HG02885 (cell line): ENCODE results near the gene MTM1.

Source experiments
- ATAC-seq: cut with Tn5 transposase; IDR thresholded peaks from one replicate; pipeline ENCODE4 v1.9.1; 2021; ENCODE audit warnings: mild to moderate bottlenecking; ENCODE audit not compliant: unreplicated experiment, poor library complexity

Gene MTM1

DNA sequence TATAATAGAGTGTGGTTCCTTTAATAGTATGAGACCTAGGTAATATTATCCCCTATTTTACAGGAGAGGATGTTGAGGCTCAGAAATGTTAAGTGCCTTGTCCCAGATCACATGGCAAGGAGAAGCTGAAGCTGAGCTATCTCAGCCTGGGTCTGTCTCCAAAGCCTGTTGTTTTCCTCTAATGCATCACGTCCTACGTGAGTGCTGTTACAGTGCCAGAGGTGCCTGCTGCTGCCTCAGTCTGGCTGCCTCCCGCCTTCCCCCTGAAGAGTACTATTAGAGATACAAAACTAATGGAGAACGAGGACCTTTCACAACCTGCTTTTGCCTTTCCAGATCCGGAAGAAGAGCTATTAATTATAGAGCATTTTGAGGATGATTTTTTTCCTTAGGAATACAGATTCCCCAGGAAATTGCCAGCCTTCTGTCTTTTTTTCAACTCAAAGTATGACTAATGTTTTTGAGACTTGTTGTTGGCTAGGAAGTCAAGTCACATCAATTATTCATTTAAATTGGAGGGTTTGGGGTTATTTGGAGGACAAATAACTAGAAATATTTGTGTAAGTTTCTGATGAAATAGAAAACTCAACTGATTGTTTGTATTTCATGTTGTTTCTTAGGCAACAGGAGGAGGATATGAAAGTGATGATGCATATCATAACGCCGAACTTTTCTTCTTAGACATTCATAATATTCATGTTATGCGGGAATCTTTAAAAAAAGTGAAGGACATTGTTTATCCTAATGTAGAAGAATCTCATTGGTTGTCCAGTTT is 80.9 kb downstream of the MTM1 start:
- ATAC-seq, result no peak

DNA sequence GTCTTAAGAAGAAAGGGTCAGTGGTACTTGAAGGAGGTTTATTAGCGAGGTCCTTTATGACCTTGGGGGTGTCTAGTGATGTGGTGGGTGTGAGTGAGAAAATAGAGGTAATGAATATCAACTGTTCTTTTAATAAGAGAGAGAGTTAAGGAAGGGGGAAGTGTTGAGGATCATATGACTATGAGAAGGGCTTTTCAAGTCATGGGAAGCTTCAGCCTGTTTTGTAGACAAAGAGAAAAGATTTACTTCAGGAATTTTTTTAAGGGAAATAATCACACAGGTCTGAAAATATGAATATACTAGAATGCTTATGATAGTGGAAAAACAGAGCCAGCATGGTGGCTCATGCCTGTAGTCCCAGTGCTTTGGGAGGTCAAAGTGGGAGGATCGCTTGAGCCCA is 83.5 kb downstream of the MTM1 start:
- no peak for ATAC-seq

DNA sequence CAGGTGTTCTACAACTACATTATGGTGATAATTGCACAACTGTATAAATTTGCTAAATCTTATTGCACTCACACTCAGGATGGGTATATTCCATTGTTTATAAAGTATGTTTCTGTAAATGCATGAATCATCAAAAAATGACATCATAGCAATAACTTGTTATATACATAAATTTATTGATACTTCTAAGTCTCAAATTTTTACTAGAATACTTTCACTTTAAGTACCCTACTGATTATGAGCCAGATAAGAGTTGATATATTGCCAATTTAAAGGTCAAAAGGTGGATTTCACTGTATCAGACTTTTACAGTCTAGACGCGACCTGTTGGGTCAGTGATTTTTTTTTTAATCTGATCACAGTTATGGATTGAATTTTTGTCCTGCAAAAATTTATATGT is 87.4 kb downstream of the MTM1 start:
- no peak for ATAC-seq

DNA sequence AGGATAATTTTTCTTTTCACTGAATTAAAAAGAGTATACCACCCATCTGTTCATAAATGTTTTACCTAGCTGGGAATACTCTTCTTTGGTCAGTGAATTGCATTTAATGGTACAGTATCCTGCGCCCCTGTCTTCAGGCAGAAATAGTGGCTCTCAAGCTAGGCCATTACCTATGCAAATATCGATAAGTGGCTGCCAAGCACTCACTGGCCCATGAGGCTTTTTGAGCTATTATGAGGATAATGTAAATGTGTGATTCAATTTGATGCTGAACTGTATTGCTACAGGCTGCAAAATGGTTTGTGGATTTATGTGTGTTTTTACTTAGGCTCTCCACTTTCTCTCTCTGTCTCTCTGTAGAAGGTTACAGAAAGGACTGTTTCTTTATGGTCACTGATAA is 94.7 kb downstream of the MTM1 start:
- no peak for ATAC-seq

DNA sequence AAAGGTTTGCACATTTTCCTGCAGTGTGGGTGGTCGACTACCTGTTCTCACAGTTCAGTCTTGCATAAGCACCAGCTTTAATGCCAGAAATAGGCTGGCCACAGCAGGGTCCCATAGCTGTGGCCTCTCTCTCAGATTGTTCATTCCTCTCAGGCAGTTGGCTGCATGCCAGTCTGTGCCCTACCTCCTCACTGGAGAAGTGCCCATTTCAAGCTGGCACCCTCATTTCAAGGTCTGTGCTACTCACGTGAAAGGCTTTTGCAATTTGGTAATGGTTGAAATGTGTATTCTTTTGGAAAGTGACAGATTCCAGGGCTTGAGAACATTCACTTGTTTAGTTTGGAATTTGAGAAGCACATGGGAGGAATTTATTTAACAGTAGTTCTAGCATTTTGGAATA is 95.9 kb downstream of the MTM1 start:
- no peak for ATAC-seq

DNA sequence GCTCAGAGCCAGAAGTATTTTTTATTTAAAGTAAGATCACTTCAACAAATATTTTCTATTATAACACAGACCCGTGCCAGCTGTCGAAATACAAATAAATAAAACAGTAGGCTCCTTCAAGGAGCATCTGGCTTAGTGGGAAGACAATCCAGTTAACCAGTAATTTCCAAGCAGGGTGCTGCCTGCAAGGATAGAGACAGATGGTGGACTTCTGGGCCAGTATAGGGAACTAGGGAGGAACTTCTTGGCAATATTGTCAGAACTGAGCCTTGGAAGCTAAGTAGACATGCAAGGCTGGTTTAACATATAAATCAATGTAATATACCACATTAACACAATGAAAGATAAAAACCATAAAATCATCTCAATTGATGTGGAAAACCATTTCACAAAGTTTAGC is 107.8 kb downstream of the MTM1 start:
- no peak for ATAC-seq

DNA sequence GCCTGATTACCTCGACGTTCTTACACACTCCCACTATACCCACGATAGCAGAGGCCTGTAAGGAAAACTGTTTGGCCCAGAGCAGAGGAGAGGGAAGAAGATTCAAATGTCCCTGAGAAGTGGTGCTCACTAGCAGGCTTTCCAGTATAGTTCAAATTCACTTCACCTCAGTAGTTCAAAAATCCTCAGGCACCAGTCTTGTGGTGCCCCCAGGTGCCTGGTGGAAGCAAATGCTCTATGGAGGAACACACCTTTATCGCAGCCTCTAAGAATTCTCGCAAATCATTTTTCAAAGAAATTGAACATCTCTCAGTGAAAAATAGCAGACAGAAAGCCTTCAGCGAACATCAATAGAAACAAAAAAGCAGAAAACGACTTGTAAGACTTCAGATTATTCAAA is 112.6 kb downstream of the MTM1 start:
- no peak for ATAC-seq

DNA sequence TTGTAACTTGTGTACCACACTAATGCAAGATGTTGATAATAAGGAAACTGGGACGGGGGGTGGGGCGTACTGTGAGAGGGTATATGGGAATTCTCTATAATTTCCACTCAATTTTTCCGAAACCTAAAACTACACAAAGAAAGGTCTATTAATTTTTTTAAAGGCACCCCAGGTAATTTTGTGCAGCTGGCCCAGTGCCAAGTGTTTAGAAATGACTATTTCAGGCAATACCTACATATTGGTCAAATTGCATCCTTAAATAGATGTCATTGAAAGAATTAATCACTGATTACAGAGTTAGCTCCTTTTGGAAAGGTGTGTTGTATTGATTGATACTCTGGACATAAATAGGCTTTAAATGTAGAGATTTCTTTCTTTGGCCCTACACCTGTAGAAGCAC is 114.7 kb downstream of the MTM1 start:
- ATAC-seq, result no peak

DNA sequence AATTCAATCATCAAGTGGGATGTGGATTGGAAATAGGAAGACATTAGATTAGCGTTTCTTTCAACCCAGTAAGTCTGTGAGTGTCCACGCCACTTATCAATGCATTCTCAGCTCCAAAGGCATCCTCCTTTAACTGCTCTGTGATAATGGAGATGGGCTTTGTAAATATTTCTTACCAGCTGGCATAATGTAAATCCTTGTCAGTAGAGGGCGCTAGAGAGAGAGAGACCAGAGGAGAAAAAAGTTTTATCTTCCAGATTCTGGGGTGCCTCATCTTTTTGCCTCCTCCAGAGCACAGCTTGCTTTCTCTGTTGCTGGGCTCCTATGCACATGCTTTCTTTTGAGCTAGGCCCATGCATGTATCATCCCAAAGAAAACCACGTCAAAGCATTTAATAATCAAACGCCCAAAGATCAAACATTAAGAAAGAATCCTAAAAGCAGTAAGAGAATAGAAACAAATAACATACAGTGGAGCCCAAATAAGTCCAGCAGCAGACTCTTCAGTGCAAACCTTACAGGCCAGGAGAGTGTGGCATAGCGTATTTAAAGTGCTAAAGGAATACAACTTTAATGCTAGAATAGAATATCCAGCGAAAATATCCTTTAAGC is 115.2 kb downstream of the MTM1 start:
- no peak for ATAC-seq

DNA sequence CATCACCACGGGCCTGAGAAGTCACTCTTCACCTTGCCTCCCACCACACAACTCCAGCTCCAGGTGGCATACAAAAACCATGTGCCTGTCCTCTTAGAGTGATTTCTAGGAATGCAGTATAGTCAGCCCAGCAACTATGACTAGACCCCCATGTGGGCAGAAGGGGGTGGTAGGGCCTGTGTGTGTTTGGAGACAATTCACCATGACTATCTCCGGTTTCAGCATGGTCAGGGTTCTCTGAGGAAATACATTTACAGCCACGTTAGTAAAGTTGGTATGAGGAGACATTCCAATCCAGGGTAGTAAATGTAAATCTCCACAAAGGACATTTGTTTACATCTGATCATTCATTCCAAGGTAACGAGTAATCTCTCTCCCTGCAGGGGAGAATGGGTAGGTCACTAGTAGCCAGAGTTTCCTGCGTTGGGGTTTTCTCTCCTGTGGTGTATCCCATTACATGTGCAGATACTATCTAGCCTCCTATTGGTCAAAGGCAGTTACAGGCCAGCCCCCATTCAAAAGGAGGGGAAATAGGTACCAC is 120.6 kb downstream of the MTM1 start:
- ATAC-seq, result no peak

DNA sequence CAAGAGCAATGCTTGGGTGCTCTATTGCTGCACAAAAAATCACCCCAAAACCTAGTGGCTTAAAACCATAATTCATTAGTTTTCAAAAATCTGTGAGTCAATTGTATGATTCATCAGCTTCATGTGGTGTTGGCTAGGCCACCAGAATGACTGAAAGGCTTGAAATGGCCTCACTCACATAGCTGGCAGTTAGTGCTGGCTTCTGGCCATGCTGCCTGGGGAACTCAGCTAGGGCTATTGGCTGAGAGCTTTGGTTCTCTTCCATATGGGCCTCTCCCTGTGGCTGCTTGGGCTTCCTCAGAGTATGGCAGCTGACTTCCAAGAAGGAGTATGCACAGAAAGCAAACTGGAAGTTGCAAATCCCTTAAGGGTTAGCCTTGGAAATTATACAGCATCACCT is 121.7 kb downstream of the MTM1 start:
- ATAC-seq, result no peak

DNA sequence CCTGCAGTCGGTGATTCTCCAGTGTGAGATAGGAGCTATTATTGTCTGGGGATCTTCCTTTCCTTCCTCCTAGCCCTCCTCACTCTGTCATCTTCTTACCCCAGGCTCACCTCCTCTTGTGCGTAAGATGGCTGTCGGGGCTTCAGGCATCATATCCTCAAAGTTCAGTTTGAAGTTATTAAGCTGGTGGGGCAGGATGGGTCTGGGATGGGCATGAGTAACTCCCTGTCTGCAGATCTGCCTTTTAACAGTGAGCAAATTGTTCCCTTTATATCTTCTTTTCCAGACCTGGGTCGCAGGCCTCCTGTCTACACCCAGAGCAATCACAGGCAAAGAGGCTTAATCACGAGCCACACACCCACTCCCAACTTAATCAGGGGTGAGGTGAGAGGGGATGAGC is 123.9 kb downstream of the MTM1 start:
- ATAC-seq, result no peak

DNA sequence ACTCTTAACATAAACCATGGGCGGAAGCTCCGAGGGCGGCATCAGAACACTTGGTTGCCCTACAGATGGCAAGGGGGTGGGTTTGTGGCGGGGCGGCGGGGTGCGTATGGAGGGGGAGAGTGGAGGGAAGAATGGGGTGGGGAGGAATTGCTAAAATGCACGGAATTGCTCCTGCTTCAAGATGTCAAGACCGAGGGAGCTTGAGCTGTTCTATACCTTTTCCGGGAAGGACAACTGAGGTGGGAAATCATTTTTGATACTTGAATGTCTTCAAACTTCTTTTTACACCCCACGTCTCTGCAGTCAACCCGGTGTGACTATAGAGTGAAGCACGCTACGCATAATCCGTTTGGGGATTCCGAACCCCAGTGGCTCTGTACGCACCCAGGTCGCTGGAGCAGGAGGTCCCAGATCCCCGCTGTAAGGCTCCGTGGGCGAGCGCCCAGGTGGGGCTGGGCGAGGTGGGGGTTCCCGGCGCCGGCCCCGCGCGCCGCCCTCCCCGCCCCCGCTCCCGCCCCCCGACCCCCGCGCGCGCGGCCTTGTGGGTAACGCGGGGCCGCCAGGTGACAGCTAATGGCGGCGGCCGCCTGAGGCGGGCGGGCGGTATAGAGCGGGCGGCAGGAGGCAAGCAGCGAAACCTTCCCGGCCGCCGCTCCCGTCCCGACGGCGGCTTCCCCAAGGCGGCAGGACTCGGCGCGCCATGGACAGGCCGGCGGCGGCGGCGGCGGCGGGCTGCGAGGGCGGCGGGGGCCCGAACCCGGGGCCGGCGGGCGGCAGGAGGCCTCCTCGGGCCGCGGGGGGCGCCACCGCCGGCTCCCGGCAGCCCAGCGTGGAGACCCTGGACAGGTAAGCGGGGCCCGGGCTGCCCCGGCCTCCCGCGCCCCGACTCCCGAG is 124.7 kb downstream of the MTM1 start, which contains the start of gene MTMR1:
Gene MTMR1 (plus strand): TSS at position 566 of the 894 bp plus-strand sequence. CDS start 135 bp downstream, at position 701.
- peak; percentile 54 for ATAC-seq

DNA sequence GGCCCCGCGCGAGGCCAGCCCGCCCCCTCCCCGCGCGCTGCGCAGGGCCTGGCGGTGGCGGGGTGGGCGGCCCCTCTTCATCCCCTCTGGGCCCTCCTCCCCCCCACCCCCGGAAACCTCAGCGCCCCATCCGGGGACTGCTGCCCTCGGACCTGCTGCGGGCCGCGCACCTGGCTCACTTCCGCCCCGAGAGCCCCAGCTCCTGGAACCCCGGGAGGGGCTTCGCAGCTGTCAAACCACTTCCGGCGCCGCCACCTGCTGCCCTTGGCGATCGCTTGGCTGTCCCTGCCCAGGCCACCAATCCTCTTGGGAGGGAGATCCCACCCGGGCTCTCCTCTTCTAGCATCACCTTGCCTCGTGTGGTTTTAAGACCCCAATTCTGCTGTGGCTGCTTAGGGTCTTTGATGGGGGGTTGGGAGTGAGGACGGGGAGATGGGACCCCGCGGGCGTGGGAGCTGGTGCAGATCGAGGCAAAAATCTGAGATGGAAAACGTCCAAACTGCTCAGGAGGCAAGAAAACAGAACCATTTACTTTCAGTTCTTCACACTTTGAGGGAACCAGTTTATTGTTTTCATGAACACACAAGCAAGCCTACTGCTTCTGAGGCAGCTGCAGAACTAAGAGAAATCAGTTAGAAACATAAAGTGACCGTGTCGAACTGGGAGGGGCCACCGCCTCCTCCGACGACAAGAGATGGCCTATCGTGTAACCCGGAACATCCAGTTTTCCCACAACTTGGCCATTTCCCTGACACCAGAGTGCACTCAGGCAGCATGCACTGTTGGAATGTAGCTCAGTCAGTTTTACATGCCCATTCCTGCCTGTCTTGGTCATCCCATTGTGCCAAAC is 125.5 kb downstream of the MTM1 start:
- ATAC-seq, result peak; percentile 73

DNA sequence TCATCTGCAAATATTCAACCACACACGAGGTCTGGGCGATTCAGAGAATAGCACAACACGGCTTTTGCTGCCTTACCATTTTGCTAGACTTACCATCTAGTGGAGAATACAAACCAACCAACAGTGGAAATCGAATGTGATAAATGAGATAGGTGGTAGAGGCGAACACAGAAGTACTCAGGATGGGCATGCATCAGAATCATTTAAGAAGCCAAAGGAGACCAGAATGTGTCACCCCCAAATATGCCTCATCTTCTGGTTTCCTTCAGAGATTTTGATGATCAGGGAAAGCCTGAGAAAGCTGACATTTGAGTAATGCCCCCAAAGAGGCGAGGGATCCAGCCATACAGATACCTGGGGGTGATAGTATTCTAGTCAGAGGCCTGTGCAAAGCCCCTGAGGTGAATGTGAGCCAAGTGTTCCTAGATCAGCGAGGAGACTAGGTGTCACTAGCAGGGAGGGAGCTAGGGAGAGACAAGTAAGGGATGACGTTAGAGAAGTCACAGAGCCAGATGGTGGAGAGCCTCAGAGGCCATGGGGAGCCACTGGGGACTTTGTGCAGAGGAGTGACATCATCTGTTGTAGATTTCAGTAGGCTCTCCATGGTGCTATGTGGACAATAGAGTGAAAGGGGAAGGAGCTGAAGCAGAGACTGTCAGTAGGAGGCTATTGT is 126.5 kb downstream of the MTM1 start:
- peak; percentile 37 for ATAC-seq

DNA sequence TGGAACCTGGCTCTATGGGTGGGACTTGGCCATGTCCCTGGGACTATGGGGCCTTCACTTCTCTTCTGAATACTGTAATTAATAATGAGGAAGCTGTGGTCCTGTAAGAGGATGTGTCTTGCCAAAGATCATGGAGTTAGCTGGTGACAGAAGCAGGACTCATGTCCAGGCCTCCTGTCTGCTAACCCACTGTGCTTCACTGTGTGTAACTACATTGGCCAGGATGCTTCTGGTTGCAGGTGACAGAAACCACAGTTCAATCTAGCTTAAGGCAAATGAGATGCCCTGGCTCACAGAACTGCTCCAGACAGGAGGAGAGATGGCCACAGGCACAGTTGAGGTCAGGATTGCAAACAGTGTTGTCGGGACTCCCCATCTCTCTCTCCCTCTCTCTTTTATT is 127.9 kb downstream of the MTM1 start:
- ATAC-seq, result no peak

DNA sequence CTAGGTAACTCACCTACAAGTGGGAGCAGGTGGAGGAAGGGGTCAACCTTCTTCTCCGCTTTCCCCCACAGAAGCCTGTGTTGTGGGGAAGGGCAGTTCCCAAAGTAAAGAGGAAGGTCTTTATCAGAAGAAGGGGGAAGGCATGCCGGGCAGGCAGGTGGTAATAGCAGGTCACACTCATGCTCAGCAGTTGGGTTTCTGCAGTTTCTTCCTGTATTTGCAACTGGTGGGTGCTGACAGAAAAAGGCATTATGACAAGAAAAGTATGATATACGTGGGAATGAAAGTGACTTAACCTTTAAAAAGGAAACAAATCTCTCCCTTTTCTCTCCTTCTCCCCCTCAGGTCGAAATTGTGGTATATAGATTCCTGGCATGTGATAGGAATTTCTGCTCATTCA is 128.4 kb downstream of the MTM1 start:
- ATAC-seq, result no peak

DNA sequence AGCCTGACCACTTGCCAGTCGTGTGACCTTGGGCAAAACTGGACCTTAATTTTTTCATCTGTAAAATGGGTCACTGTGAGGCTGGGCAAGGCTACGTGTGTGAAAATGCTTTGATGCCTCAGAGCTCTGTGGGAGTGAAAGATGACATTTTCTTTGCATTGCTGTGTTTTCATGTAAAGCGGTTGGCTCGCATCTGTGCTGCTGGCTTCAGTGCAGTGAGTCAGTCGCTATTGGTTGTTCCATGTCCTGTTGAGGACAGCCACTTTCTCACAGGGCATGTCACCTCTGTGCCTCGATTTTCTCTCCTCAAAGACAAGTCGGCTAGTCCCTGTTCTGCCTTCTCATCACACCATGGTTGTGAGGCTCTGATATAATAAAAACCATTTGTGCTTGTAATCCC is 129.2 kb downstream of the MTM1 start:
- no peak for ATAC-seq

DNA sequence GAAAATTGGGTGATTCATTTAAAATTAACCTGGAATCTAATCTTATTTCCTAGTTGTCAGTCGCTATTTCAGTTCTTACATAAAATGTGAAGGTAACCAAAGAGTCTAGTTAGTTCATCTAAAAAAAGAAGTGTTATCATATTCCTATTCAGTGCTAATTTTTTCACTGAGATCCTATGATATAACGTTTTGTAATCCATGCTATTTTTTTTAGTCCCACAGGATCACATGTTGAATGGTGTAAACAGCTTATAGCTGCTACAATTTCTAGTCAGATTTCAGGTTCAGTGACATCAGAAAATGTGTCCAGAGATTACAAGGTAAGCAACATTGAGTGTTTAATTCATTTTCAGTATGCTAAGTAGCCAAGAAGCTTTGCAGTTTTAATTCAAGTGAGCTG is 130.6 kb downstream of the MTM1 start:
- ATAC-seq, result no peak
